NCI-H446 treated with DMSO at 0.1 percent for 48 hours (cell line): ENCODE data around the gene RHOT1.
"Not testable (repeated sequence)": the region's sequence is repeated elsewhere in the genome, so short reads cannot be mapped to it uniquely, and the experiment has no call there.

Source experiments
- DNase-seq: peaks from one replicate; lab custom pipeline; 2025; lab: John Stamatoyannopoulos, UW

RHOT1 gene

DNA sequence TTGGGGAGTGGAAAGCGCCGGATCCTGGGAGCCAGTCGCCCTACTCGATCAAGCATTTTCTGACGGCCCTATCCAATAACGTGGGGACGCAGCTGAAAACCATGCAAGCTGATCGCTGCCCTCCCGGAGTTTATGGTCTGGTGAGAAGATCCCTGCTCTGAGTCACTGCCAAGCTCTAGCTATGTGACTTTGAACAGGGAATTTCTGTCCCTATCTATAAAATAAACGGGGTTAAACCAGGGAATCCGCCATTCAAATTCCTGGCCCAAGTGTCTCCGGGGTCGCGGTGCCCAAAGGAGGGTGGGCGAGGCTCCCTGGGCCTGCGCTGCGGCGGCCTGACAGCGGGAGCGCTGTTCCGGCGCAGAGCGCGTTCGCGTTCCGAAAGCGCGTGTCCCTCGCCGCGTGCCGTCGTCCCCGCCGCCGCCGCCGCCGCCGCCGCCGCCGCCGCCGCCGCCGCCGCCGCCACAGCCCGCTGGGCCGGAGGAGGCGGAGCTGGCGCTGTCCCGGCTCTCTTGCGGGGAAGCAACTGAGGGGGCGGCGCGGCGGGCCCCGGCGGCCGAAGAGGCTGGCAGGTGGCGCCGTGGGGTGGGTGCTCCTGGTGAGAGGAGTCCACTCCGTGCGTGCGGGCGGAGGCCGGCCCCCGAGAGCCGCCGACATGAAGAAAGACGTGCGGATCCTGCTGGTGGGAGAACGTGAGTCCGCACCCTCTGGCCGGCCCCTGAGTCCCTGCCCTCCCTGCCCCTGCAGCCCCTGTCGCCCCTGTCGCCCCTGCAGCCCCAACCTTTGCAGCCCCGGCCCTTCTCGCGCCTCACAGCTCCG, at the start of gene RHOT1:
Gene RHOT1, plus strand, starts transcription at position 465 of the 819 bp plus-strand sequence. Its CDS starts 191 bp downstream, at position 656.
- DNase-seq: peak; percentile 76

GRCh38 chr17:32099686-32100085, 42.6 kb upstream of the RHOT1 start:
- no peak for DNase-seq

- not testable (repeated sequence) for DNase-seq
Measured at GRCh38 chr17:32100323-32100722, 42.0 kb upstream of the RHOT1 start.

- no peak for DNase-seq
Measured at GRCh38 chr17:32100971-32101631, 41.2 kb upstream of the RHOT1 start.

DNA sequence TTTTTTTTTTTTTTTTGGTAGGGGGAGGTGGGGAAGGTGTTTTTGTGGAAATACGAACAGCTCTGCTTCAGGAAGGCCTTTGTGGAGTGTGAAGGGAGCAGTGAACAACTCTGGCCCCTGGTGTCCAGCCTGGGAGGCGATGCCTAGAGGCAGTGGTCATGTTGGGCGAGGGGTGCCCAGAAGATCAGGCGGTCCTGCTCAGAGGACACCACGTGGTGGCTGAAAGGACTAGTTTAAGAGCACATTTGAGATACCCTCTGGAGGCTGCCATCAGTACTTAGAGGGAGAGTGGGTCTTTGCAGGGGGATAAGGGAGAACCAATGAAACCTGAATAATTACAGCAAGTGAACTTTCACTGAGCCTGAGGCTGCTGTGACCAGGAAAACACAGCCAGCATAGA, 40.1 kb upstream of the RHOT1 start:
- DNase-seq: no peak

DNA sequence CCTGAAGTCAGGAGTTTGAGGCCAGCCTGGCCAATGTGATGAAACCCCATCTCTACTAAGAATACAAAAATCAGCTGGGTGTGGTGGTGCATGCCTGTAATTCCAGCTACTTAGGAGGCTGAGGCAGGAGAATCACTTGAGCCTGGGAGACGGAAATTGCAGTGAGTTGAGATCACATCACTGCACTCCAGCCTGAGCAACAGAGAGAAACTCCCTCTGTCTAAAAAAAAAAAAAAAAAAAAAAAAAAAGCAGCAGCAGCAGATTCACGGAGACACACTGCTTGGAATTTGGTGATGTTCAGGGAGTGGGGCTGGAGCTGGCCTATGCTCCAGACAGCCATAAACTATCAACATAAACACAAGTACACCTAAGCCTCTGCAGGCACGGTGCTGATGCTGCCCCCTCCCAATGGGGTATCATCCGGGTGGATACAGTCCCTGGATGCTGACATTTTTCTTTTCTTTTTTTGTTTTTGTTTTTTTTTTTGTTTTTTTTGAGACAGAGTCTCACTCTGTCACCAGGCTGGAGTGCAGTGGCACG, 39.6 kb upstream of the RHOT1 start:
- no peak for DNase-seq

GRCh38 chr17:32103476-32104113, 38.7 kb upstream of the RHOT1 start:
- no peak for DNase-seq

- no peak for DNase-seq
Measured at GRCh38 chr17:32104158-32104557, 38.1 kb upstream of the RHOT1 start.

DNA sequence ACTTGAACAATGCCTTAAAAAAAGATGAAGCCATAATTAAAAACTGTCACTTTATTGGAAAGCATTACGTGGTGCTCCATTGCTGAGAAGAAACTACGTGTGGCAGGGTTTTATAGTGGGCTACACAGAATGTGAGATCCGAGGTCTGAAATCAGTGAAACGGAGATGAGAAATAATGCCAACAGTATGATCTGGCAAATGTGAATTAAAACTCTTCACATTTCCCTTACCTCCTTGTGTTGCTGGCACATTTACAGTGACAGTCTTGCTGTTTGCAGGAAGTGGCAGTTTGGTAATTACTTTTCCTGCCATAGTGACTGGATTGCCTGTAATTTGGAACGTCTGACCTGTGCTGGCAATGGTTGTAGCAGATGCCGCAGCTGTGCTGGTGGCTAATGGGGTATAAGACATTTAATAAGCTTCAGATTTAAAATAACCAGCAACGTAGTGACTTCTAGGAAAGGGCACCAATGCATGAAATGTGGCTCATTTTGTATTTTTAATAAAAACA, 35.8 kb upstream of the RHOT1 start:
- peak; percentile 55 for DNase-seq

- not testable (repeated sequence) for DNase-seq
Measured at GRCh38 chr17:32107194-32107593, 35.1 kb upstream of the RHOT1 start.

DNA sequence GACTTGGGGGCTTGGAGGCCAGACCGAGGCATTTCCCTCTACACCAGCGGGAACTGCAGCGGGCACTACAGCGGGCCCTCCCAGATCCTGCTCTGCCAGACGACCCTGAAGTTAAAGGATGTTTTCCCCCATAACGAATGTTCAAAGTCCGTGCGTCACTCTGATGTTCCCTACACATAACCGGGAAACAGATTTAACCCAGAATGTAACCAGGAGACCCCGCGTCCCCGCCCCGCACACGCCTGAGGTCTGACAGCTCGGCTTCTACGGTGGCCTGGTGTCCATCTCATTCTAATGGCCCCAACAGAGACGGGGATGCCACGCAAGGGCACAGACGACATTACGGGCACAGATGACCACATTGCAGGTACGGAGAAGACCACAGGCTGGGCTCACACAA, 31.7 kb upstream of the RHOT1 start:
- no peak for DNase-seq

- peak; percentile 10 for DNase-seq
Measured at GRCh38 chr17:32111141-32111771, 31.0 kb upstream of the RHOT1 start.

GRCh38 chr17:32112416-32112815, 29.9 kb upstream of the RHOT1 start:
- DNase-seq: no peak

- DNase-seq: no peak
Measured at GRCh38 chr17:32114536-32114935, 27.8 kb upstream of the RHOT1 start.

- DNase-seq: not testable (repeated sequence)
Measured at GRCh38 chr17:32115546-32115945, 26.8 kb upstream of the RHOT1 start.

GRCh38 chr17:32116937-32117336, 25.4 kb upstream of the RHOT1 start:
- no peak for DNase-seq

DNA sequence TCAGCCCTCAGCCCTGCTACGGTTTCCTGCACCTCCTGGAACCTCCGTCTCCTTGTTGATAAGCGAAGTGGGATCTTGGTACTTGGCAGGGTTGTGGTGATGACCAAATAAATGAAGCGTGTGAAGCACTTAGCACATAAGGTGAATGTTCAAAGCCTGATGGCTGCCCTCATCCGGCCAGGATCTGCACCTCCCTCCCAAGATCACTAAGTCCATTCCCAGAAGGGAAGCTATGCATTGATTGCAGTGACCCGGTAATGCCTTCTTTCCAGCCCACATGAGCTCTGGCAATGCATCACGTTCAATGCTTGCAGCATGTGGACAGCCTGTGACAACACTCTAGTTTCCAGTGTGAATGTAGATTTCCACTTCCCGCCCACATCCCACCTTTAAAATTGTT, 24.9 kb upstream of the RHOT1 start:
- DNase-seq: no peak

DNA sequence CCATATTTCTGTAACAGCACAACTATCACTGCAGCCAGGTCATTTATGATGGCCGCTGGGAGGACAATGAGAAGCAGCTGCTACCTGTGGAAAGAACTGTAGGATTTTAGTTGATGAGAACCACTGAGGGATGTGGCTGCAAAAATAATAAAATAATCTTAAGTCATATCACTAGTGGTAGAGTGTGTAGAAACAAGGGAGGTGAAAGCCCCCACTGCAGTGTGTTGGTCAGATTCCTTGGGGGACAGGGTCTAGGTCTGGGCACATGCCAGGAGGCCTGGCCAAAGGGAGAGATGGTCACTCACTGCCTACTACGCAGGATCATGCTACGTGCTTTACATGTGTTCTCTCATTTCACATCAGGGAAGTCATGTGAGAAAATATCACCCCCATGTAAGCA, 24.2 kb upstream of the RHOT1 start:
- DNase-seq: not testable (repeated sequence)

- DNase-seq: no peak
Measured at GRCh38 chr17:32118835-32119234, 23.5 kb upstream of the RHOT1 start.

GRCh38 chr17:32120141-32120540, 22.2 kb upstream of the RHOT1 start:
- DNase-seq: no peak

DNA sequence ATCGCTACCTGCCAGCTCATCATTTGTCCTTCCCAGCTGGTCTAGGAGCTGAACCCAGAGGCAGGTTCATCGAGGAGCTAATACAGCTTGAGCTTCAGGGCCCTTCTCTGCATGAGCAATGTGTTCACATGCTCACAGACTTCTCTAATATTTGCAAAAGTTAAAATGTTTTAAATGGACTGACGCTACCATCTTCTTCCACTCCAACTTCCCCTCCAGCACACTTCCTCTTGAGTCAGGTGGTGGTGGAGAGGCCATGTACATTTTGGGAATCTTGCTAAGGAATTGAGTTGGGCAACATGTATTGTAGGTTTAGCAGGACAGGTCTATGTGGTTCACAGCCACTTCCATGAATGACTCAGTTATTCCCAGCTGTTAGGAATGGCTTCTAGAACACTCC, 21.6 kb upstream of the RHOT1 start:
- no peak for DNase-seq

GRCh38 chr17:32123782-32124181, 18.5 kb upstream of the RHOT1 start:
- DNase-seq: no peak
